EL (cell line): ENCODE results near the gene CKAP2.
"Not testable (repeated sequence)": the region's sequence is repeated elsewhere in the genome, so short reads cannot be mapped to it uniquely, and the experiment has no call there.

Source experiments
- DNase-seq: peaks from one replicate; pipeline ENCODE4 v3.0.0-alpha.2; 2016

Gene CKAP2, protein sequence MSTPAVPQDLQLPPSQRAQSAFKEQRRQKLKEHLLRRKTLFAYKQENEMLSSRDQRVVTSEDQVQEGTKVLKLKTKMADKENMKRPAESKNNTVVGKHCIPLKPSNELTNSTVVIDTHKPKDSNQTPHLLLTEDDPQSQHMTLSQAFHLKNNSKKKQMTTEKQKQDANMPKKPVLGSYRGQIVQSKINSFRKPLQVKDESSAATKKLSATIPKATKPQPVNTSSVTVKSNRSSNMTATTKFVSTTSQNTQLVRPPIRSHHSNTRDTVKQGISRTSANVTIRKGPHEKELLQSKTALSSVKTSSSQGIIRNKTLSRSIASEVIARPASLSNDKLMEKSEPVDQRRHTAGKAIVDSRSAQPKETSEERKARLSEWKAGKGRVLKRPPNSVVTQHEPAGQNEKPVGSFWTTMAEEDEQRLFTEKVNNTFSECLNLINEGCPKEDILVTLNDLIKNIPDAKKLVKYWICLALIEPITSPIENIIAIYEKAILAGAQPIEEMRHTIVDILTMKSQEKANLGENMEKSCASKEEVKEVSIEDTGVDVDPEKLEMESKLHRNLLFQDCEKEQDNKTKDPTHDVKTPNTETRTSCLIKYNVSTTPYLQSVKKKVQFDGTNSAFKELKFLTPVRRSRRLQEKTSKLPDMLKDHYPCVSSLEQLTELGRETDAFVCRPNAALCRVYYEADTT

DNA sequence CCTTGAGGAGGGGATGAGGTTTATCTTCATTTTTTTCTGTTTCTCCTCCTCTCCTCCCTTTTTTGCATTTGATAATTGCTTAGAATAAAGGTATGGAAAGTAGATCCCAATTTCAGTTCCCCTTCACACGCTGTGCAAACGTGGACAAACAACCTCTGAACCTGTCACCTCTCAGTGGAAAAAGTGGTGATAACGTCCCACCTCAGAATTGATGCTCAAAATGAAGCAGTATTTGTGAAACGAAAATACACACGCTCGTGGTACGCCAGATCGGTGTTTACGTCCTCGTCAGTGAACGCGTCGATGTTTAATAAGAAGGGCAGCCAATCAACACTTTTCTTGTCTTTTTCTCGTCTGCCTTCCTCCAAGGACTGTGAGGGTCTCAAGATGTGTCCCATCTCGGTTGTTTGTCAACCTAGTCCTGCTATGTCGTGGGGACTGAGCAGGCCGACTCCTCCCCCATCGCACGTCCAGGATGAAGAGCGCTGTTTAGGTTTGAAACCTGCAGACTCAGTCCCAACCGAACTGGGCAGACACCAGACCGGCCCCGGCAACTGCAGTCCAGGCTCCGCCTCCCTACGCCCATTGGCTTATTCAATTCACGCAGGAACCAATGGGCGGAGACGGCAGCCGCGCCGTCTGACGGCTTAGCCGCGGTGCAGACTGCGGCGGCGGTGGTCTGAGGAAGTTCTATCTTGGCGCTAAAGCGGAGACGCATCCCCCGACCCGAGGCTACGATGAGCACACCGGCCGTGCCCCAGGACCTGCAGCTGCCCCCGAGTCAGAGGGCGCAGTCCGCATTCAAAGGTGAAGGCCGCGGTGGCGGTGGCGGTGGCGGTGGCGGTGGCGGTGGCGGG lies at the start of gene CKAP2:
Gene CKAP2 (plus strand): TSS at position 659 of the 857 bp plus-strand sequence. CDS start 79 bp downstream, at position 738.
- DNase-seq = peak; percentile 95

DNA sequence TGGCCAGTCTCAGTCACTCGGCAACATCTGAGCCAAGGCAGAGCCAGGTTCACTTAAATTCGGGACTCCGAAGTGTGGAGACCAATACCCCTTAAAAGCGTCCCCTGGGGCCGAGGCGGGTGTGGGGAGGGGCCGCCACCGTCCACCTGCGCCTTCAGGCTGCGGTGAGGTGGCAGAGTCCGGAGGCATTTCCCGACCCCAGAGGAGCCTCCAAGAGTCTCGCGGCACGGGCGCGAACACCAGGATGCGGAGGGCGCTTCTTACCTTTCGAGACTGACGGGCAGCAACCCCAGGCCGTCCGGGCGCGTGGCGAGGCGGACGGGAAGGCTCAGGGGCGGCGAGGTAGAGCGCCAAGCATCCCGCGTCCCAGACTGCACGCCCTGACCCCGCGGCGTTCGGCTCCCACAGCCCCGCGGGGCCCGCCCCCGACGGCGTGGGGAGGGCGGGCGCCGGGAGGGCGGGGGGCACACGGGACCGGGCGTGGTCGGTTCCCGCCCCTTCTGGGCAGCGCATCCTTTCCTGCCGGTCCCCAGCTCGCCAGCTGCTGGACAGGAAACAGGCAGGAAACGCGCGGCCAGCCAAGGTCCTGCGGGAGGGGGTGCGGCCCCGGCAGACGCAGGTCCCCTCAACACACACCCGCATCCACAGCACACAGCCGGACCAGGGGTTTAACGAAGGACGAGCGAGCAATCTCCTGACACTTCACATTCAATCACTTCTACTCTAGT lies 49.3 kb upstream of the CKAP2 start, which contains the start of gene THSD1:
Gene THSD1 (minus strand): TSS at position 406 of the 728 bp plus-strand sequence. CDS start 3,572 bp downstream, outside the sequence.
- DNase-seq = peak; percentile 64

DNA sequence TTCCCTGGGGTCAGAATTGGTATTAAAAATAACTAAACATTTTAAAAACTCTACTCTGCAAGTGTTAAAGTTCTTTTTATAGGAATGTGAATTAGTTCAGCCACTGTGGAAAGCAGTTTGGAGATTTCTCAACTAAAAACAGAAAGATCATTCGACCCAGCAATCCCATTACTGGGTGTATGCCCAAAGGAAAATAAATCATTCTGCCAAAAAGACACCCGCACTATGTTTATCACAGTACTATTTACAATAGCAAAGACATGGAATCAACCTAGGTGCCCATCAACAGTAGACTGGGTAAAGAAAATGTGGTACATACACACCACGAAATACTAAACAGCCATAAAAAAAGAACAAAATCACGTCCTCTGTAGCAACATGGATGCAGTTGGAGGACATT lies 48.6 kb upstream of the CKAP2 start:
- no peak for DNase-seq

DNA sequence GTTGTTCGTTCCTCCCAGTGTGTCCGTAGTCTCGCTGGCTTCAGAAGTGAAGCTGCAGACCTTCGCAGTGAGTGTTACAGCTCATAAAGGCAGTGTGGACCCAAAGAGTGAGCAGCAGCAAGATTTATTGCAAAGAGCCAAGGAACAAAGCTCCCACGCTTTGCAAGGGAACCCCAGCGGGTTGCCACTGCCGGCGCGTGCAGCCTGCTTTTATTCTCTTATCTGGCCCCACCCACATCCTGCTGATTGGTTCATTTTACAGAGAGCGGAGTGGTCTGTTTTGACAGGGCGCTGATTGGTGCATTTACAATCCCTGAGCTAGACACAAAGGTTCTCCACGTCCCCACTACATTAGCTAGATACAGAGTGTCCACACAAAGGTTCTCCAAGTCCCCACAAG lies 47.8 kb upstream of the CKAP2 start:
- not testable (repeated sequence) for DNase-seq

DNA sequence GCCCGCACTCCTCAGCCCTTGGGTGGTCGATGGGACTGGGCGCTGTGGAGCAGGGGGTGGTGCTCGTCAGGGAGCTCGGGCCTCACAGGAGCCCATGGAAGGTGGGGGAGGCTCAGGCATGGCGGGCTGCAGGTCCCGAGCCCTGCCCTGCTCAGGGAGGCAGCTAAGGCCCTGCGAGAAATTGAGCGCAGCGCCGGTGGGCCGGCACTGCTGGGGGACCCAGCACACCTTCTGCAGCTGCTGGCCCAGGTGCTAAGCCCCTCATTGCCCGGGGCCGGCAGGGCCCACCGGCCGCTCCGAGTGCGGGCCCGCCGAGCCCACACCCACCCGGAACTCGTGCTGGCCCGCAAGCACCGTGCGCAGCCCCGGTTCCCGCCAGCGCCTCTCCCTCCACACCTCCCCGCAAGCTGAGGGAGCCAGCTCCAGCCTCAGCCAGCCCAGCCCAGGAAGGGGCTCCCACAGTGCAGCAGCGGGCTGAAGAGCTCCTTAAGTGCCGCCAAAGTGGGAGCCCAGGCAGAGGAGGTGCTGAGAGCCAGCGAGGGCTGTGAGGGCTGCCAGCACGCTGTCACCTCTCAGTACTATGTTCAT lies 47.1 kb upstream of the CKAP2 start:
- not testable (repeated sequence) for DNase-seq

DNA sequence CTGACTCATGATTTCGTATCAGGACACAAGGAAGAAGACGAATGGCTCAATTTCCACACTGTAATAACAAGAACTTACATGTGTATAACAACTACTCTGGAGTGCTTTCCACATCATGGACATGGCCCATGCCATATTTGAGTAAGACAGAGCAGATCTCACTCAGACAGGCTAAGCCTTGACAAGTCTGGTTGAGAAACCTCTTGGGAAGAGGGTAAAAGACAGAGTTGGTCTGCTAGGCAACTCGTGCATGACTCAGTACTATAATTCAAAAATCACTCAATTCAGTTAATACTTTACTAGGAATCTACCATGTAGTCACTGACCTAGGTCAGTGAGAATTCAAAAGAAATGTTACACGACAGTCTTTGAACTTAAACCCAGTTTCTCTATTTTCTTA lies 43.6 kb upstream of the CKAP2 start:
- DNase-seq = peak; percentile 23

DNA sequence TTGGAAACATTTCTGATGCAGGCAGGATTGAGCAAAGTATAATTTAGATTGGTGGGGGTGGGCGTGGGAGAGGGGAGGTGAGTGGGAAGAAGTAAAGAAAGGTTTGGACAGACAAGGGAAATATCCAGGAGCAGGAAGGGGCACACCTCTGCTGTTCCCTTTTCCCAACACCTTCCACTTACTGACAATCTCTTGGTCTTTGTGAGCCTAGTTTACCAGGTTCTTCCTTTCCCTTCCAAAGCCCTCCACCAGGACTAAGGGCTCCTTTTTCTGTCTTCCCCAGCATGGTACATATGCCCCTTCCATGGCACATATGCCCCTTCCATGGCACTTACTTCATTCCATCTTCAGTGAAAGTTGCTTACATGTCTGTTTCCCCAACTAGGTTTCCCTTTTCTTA lies 43.1 kb upstream of the CKAP2 start:
- DNase-seq = no peak

DNA sequence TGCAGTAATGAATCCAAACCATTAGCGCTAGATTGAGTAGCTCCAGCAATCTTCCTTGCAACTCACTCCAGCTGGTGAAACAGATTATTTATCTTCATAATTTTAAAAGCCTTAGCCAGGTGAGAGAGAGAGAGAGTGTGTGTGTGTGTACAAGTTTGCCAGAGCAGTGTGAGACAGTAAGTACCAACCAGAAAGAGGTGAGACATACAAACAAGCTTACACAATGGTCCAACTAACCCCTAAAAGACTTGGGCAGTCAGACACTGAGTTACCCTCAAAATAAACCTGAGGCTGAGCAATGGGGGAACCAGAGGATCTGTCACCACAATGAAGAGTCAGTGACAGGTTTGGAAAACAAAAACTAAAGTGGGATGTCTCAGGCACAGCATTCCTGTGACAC lies 41.2 kb upstream of the CKAP2 start:
- no peak for DNase-seq

DNA sequence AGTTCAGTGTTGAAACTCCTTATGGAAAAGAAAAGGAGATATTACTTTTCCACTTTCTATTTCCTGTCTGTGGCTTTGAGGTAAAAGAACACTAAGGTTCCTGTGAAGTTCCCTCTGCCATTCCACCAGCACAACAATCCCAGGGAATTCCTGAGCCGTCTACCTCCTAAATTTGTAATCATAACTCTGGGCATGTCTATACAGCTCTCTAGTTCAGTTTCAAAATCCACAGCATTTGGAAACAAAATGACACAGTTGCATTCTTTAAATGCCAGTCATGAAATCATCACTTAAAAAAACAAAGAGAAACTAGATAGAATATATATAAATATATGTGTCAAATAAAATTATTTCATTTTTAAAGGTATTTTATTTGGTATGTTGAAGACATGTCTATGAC lies 40.3 kb upstream of the CKAP2 start:
- DNase-seq = peak; percentile 72

DNA sequence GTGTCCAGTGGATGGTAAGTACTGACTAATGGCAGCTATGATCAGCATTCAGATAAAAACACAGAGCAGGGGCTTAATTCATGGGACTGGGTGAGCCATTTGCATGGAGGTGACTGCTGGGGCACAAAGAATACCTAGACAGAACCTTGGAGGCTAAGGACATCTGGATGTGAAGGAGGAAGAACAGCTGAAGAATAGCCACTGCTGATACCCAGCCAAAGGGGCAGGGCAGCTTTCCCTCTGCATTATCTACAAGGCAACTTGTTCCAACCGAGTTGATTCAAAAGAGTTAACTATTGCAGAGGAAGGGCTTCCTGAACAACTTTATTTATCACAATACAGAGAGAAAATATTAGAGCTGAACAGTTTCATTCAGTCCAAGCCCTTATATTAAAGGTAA lies 36.2 kb upstream of the CKAP2 start:
- no peak for DNase-seq

DNA sequence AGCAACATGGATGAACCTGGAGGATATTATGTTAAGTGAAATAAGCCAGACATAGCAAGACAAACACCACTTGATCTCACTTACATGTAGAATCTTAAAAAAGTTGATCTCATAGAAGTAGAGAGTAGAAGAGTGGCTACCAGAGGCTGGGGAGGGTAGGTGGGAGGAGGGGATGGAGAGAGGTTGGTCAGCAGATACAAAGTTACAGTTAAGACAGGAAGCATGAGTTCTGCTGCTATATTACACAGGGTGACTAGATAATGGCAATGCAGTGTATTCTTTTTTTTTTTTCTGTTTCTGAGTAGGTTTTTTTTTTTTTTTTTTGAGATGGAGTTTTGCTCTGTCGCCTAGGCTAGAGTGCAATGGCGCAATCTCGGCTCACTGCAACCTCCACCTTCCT lies 34.1 kb upstream of the CKAP2 start:
- no peak for DNase-seq

DNA sequence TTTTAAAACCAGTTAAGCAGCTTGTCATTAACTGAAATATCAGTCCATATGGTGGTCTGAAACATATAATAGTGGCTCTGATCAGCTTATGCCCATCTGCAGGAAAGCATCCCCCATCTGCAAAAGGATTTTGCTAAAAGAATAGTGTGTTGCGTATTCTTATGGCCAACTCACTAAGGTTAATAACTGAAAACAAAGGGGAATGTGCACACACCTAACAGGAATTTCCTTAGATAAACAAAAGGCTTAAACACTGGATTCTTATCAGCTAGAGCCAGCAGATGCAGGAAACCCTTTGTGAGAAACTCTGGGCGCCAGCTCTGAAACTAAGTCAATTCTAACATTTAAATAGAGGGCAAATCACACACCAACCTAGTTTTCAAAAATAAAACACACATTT lies 27.0 kb upstream of the CKAP2 start:
- peak; percentile 7 for DNase-seq

DNA sequence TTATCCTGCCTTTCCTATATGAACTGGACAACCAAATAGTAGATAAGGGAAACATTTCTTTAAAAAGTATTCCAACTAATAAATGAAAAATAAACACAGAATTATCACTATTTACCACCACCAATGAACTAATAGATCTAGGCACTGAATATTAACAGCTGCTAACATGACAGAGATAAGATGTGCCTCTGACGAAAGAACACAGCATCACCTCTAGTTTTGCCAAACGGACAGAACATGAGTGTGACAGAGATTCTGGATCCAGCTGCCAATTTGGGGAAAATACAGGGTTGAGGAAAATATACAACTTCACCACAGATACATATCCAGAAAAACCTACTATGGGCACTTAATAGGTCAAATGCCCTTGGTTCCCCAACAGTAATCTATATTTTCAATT lies 22.8 kb upstream of the CKAP2 start:
- no peak for DNase-seq

DNA sequence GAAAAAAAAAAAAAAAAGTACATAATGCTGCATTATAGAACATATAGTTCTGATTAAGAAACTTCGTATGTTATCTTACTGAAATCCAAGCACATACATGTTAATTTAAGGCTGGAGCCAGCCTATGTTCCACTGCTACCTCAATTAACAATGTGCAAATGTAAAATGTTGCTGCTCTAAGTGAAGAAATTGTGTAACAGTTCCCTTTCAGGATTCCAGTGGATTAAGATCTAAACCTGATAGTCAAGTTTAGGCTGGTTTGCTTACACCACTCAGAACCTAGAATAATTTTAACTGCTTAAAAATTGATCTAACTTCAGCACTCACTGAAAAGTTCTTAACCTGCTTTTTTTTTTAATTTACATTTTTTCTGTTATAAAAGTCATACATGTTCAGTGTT lies 9.0 kb upstream of the CKAP2 start:
- no peak for DNase-seq

DNA sequence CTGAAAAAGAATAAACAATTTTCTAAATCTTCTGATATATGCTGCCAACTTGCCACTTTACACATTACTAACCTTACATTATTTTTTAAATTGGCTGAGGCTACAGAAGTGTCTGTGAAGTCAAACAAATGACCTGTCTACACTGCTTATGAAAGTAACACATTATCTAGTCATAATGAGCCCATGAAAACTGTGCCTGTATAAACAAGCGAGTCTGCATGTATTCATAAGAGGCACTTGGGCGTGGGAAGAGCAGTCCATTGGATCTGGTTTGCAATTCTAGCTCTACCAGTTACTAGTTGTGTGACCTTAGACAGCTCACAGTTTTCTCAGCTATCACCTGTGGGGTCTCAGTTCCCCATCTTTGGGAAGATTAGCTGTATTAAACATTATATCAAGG lies 7.9 kb upstream of the CKAP2 start:
- DNase-seq = no peak

DNA sequence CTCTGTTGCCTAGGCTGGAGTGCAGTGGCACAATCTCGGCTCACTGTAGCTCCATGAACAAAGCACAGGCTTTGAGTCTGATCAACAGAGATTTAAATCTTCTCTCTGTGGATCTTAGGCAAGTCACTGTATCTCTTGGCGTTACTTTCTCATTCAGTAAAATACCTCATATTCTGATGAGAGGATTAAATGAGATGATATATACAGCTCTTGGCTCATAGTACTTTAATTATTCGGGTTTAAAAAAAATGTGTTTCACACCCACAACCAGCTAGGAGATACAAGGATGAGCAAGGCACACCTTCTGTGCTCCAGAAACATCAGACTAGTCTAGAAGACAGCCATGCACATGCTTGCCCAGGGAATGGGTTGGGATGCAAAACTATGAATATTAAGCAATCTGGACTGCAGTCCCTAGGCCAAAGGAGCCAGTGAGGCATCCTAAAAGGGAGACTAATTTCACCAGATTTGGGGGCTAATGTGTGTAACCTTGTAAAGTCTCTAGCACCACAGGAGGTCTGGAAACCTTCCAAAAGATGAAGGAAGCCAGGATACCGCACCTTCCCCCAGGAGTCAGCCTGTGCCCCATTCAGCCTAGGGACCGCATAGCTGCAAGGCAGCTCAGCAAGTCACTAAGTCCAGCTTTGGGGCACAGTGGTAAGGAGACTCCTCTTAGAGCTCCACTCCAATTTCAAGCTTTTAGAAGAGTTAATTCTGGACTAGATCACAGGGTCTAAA lies 7.3 kb upstream of the CKAP2 start:
- DNase-seq = peak; percentile 10

DNA sequence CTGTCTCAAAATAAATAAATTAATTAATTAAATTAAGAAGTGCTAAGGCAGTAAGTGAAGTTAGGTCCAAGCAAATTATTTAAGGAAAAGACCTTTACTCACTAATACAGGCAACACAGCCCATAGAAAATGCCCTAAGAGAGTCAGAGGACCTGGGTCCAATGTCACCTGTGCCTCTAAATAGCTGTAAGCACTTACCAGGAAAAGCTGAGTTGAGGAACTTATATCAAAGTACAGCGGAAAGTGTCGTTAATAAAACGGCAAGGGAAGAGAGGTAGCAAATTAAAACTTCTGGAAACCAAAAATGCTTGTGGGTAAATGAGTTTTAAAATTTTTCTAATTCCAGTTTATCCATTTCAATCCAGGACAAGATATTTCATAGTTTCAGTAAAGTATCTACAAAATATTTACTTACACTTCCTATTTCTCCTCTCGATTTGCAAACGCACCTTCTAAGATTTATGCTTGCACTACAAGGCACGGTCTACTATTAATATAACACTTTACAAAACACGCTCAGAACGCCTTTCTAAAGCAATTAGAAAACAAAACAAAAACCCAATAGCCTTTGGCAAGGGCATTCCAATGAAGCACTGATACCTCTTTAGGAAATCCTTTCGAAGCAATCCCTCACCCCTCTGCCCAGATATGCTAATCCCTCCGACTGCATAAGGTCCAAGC lies 5.8 kb upstream of the CKAP2 start:
- no peak for DNase-seq

DNA sequence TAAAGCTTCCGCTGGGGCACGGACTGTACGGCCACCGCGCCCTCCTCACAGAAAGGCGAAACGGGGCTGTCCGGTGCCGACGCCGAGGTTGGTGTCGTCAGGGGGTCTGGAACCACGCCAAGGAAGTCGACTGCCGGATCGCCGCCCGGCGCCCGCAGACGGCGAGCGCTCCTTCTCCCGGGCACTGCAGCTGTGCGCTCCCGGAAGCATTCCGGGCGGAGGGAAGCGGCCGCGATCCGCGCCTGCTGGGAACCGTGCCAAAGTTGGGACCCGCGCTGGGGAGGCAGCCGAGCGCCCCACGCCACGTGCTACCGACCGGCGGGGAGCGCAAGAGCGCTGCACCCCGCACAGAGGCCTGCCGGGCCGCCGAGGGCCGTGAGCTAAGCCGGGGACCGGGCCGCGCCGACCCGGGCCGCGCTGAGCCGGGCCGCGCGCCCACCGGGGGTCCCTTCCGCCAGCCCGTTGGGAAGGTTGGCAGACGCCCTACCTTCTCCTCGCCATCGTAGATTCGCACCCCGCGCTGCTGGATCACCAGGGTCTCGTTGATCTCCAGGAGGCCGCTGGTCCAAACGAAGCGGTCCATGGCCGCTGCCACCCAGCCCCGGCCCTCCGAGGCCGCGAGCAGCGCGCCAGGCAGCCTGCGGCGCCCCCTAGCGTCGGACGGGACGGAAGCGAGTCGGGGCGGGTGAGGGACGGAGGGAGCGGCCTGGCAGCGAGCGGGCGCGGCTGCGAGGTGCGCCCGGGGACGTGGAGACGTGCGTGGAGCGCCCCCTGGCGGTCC lies 5.1 kb upstream of the CKAP2 start, which contains the start of gene VPS36:
Gene VPS36 (minus strand): TSS at position 623 of the 781 bp plus-strand sequence. CDS start 40 bp downstream, at position 583.
- peak; percentile 93 for DNase-seq

DNA sequence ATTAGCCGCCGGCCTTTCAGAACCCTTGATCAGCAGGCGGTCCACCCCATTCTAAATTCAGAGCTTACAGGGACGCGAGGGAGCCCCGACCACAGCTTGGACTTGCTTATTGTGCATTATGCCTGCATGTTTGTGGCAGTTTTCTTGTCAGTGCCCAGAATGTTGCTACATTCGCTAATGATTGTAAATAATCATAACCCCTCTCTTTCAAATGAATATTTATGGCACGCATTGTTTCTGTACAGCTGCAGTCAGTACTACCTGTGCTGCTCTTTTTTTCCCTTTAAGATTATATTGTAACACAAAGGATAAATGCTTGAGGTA lies 4.5 kb upstream of the CKAP2 start:
- DNase-seq = no peak
